OCI-LY7 (cell line): ENCODE results near the gene CCDC187.

Experiments used
- EZH2phosphoT487 ChIP-seq: fragments of 200-600 bp; sonication (generic); IDR thresholded peaks from 2 replicates; pipeline ENCODE4 v1.6.1; 2018; ENCODE audit warnings: low read depth, borderline replicate concordance, mild to moderate bottlenecking, mixed run types, antibody characterized with exemption, low read length, moderate library complexity, mixed read lengths
- TF ChIP-seq, protein P1 (sequence below): fragments of 200-600 bp; sonication (generic); conservative IDR thresholded peaks from 2 replicates; pipeline ENCODE4 v1.5.1; 2014; ENCODE audit warnings: mild to moderate bottlenecking, antibody characterized with exemption, low read length, moderate library complexity, mixed read lengths

DNA sequence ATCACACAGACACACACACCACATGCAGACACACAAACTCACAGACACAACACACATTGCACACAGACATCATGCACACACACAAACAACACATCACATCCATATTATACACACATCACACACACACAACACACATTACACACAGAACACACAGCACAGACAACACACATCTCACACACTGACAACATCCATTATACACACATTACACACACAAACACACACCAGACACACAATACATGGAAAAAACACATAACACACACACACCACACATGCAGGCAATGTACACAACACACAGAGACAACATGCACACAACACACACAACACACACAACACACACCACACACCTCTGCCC lies 4.8 kb upstream of the CCDC187 start:
- TF ChIP-seq, protein P1, sequence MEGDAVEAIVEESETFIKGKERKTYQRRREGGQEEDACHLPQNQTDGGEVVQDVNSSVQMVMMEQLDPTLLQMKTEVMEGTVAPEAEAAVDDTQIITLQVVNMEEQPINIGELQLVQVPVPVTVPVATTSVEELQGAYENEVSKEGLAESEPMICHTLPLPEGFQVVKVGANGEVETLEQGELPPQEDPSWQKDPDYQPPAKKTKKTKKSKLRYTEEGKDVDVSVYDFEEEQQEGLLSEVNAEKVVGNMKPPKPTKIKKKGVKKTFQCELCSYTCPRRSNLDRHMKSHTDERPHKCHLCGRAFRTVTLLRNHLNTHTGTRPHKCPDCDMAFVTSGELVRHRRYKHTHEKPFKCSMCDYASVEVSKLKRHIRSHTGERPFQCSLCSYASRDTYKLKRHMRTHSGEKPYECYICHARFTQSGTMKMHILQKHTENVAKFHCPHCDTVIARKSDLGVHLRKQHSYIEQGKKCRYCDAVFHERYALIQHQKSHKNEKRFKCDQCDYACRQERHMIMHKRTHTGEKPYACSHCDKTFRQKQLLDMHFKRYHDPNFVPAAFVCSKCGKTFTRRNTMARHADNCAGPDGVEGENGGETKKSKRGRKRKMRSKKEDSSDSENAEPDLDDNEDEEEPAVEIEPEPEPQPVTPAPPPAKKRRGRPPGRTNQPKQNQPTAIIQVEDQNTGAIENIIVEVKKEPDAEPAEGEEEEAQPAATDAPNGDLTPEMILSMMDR = no peak
- no peak for TF ChIP-seq EZH2phosphoT487
